Suppressor macrophage treated with lipopolysaccharide for 4 hours (primary cell): ENCODE measurements around the gene ALG12.

Source experiments
- DNase-seq: peaks from one replicate; pipeline ENCODE4 v3.0.0-alpha.2; 2020

The ALG12 gene

GRCh38 chr22:49957826-49958365 lies 39.7 kb upstream of the ALG12 start:
- DNase-seq: no peak

DNA sequence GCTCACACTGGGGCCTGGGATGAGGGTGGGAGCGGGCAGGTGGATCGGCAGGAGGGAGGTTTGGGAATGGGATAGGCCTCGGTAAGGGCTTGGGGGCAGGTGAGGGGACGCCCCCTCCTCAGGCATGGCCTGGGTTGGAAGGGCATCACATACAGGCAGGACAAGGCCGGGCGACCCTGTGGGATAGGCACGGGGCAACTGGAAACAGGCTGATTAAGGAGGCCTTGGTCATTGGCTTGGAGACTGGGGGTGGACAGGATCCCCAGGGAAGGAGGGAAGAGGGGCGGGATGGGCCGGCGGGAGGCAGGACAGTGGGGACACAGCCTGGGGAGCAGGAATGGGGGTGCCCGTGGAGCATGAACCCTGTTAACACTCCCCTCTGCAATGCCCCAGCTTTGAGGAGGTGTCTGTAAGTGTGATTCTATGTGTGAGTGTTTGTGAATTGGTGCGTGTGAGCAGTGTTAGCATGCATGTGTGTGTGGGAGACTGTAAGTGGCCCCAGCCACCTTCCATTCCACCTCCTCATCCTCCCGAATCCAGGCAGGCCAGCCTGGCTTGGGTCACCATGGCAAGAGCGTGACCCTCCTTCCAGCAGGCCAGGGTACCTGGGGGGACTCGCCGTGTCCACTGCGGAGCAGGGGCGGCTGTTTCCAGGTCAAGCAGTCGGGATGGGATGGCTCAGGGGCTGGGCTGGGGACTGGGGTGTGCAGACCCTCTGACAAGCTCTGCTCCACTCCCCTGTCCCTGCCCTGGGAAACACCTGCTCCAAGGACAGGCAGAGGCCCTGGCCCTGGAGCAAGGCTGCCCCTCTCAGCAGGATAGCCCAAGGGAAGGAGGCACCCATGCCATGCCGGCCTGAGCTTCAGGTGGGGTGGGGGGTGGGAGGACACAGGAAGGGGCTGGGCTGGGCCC lies 38.9 kb upstream of the ALG12 start:
- DNase-seq: no peak

- no peak for DNase-seq
Observed at GRCh38 chr22:49956418-49956770, 38.2 kb upstream of the ALG12 start.

DNA sequence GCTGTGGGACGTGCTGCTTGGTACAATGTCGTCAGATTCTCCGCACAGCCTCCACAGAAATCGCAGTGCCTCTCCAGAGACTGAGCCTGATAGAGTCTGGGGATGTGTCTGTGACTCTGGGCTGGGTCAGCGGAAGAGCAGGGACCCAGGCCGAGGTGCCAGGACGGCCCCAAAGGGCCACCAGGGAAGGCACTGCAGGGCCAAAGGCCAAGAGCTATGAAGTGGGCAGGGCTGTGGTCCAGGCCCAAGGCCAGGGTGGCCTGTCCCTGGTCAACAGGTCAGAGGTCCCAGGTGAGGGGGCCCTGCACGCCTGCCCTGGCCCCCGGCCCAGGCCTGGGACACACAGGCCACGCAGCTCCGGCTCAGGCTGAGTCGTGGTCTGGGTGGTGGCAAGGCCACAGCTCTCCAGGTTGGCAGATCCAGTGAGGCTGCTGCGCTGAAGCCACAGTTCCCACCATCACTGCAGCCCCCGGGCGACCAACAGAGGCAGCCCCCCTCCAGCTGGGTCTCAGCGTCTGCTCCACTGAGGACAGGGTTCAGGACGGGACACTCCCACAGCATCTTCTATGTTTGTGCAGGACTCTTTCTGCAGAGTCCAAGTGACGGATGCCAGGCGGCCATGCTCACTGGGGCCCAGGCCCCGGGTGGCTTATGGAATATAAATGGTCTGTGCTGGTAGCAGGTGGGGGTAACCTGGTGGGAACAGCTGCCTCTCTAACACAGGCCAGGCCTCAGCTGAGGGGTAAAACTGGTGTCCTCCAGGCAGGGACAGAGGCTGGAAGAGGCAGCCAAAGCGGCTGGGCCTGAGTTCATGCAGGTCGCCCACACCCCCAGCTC lies 37.6 kb upstream of the ALG12 start:
- DNase-seq: no peak

DNA sequence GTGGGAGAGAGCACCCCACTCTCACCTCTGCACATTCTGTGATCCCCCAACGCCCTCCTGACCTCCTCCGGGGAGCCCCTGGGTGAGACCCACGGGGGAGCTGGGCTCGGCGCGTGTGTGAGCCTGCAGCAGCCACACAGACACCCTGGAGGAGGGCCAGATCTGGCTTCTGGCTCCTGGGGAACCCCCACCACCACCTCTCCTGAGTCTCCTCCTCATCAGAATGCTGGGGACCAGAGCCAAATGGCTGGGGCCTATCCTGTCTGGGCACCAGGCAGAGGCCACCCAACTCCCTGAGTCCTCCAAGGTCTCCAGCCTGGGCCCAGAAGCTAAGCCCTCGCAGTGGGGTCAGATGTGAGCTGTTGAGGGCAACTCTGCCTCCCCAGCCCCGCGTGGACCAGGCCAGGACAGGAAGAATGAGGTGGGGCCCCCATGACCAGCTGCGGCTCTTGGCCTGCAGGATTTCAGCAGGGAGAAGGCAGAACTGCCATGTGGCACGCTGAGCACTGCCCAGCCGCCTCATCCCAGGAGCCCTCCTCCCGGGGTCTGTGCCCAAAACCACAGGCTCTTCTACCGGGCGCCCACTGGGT lies 36.8 kb upstream of the ALG12 start:
- no peak for DNase-seq

DNA sequence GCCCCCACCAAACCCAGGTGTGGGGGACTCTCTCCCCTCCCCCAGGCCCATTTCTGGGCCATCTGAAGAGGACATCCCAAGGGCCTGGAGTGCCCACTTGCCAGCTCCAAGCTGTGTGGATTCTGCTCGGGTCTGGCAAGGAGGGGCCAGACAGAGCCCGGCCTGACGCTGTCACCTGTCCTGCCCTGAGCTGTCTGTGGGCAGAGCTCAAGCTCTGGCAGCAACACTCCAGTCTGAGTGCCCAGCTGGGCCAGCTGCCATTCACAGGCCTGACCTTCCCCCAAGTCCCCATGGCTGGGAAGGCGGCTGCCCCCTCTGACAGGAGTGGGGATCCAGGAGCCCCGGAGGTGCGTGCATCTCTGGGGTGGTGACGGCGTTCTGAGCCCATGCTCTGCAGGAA lies 36.1 kb upstream of the ALG12 start:
- no peak for DNase-seq

GRCh38 chr22:49953680-49954344 lies 35.6 kb upstream of the ALG12 start:
- DNase-seq: no peak

- no peak for DNase-seq
Observed at GRCh38 chr22:49953027-49953679, 34.9 kb upstream of the ALG12 start.

GRCh38 chr22:49951986-49952896 lies 34.0 kb upstream of the ALG12 start:
- DNase-seq: no peak

DNA sequence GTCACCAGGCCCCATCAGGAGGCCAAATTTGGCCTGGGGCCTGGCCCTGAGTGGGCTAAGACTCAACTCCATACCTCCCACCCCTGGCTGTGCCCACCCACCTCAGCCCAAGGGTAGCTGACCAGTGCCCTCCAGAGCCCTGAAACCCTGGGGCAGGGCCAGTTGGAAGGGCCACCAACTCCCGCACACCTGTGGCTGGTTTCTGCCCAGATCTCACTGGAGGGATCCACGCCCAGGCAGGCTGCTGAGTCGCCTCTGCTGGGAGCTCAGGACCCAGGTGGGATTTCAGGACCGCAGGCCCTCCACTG lies 33.4 kb upstream of the ALG12 start:
- no peak for DNase-seq

DNA sequence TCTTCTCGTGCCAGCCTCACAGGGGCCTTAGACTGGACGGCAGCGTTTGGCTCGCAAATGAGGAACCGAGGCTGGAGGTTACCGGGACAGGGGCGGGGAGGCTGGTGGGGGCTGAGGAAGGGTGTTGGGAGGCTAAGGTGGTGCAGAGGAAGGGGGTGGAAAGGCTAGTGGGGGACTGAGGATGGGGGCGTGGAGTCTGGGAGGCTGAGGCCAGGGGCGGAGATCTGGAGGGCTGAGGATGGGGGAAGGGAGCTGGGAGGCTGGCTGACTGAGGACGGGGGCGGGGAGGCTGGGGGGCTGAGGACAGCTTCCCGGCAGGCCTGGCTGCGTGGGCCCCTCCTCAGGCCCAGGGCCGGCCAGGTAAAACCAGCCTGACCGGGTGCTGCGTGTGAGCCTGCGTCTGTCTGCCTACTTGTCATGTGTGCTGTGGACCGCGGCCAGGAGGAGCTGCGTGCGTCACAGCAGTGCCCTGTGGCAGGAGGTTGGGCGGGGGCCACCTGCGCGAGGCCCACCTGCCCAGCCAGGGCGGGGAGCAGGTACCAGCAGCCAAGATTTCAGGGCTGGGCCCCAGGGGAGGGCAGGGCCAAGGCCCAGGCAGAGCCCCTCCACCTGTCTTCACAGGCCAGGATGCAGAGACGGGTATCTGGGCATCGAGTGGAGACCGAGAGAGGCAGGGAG lies 32.9 kb upstream of the ALG12 start:
- peak; percentile 25 for DNase-seq

DNA sequence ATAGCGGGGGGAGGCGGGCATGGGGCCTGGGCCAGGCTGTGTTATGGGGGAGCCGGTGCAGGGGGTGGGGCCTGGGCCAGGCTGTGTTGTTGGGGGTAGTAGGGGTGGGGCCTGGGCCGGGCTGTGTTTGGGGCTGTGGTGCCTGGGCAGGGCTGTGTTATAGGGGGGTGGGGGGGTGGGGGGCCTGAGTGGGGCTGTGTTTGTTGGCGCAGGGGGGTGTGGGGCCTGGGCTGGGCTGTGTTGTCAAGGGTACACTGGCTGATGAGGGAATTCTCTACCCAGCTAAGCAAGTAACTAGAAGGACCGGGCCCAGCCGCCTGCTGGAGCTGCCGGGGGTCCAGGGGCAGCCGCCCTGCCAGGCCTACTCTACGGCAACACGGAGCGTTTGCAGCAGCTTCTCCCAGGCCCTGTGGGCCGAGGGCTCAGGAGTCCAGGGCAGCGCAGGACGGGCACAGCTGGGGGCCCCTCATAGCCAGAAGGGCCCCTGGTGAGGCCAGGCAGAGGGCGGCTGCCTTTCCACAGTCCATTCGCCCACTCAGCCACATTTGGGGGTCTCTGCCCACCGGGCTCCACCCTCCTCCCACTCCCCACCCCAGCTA lies 32.3 kb upstream of the ALG12 start:
- DNase-seq: no peak

DNA sequence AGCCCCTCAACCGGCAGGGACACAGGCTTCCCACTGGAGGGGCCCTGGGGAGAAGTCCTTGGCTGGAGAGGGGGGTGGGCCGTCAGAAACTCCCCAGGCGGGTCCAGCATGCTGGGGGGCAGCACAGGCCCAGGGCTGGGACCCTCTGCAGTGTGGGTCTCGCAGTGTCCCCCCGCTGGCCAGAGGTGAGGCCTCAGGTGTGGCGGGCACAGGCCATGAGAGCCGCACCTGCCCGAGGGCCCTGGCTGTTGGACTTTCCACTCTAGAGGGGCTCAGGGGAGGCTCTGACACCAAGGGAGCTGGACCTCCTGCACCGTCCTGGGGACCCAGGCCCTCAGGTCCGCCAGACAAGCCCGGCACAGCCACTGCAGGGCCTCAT lies 31.7 kb upstream of the ALG12 start:
- DNase-seq: no peak

DNA sequence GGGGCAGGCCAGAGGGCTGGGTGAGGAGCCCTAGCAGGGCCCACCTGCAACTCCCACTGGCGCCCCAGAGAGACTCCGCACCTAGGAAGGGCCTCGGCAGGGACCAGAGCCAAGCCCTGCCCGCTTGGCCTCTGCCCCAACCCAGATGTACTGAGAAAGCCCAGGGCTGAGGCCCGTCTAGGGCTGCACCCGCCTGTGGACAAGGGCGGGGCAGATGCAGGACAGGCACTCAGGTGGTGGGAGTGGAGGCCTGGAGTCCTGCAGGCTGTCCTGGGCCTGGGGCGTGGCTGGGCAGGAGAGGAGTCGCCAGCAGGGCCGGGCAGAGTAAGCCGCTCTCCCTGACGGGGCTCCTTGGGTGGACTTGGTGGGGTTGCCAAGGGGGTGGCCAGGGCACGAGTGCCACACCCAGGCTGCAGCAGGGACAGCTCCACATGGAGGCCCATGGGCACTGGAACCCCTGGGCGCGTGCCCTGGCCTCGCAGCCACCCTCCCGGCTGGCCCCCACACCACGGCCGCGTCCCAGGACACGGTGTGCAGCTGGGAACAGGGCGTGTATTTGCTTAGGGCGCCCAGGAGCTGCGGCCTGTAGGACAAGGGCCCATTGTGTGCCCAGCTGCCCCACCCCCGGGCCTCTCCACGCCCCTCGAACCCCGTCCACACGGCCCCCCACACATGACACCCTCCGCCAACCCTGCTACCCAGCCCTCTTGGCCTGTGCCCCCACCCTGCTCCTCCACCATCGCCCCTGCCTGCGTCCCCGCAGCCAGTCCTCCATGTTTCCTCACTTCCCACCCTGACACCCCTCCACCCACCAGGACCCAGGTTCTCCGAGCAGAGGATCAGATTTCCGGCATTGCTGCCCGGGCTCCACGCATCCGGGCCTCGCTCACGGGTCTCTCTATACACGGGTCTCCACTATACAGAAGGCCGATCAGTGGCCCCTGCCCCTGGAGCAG lies 31.0 kb upstream of the ALG12 start:
- no peak for DNase-seq

- DNase-seq: no peak
Observed at GRCh38 chr22:49948116-49948957, 30.1 kb upstream of the ALG12 start.

DNA sequence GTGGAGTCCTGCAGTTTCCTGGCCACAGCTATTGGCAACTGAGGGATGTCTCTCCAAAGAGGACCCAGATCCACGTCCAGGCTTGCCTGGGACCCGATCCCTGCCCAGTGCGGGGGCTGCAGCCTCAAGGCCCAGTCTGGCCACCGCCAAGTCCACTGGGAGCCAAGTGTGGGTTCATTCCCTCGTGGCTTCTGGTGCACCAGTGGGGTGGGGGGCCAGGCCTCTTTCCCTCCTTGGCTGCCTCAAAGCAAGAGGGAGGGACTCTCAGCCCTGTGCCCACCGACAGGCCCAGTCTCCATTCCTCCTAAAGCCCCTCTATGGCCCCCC lies 29.0 kb upstream of the ALG12 start:
- DNase-seq: no peak

DNA sequence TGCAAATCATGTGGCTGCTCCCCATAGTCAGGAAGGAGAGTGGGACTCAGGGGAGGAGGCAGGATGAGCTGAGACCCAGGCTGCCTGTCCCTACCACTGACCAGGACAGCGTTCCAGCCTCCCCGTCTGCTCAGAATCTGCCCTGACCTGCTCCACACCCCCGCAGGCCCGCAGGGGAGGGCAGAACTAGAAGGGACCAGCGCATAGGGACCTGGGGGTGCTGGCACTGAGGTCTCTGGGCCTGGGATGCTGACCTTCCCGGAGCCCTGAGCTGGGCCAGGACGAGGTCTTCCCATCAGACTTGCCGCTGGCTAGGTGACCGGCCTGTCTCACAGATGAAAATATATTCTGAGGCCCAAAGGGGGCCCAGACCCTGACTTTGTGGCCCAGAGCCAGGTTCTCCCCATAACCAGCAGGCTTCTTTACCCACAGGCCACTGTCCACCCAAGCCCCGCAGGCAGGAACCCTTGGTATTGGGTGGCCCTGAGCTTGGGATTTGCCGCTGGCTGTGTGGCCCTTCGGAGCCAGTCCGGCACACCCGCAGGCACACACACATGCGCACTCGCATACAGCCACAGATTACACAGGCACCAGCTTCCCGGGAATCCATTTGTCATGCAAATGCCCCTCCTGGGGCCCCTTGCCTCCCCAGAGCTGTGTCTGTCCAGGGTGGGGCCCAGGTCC lies 28.5 kb upstream of the ALG12 start:
- no peak for DNase-seq
